HG03442 (cell line): ENCODE measurements around the gene LRRC3.

Experiments used
- ATAC-seq: cut with Tn5 transposase; IDR thresholded peaks from one replicate; pipeline ENCODE4 v1.9.1; 2021; ENCODE audit warnings: mild to moderate bottlenecking, moderate library complexity; ENCODE audit not compliant: unreplicated experiment

Gene LRRC3

GRCh38 chr21:44456214-44456914, 1.1 kb downstream of the LRRC3 start:
- no peak for ATAC-seq

DNA sequence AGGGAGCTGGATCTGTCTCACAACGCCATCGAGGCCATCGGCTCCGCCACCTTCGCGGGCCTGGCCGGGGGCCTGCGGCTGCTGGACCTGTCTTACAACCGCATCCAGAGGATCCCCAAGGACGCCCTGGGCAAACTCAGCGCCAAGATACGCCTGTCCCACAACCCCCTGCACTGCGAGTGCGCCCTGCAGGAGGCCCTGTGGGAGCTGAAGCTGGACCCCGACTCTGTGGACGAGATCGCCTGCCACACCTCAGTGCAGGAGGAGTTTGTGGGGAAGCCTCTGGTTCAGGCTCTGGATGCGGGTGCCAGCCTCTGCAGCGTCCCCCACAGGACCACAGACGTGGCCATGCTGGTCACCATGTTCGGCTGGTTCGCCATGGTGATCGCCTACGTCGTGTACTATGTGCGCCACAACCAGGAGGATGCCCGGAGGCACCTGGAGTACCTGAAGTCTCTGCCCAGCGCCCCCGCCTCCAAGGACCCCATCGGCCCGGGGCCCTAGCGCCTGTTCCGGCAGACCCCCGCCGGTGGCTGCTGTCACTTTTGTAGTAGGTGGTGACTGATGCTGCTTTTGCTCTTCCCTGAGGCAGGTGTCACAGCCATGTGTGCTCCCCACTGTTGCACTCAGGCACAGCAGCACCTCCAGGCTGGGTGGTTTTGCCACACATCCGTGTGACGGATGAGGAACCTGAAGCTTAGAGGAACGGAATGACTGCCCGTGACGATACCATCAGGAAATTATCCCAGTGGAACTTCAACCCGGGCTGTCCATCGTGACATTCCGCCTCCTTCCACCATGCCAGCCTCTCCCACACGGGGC, 1.8 kb downstream of the LRRC3 start:
- ATAC-seq: no peak

- ATAC-seq: no peak
Measured at GRCh38 chr21:44458971-44459711, 3.8 kb downstream of the LRRC3 start.

DNA sequence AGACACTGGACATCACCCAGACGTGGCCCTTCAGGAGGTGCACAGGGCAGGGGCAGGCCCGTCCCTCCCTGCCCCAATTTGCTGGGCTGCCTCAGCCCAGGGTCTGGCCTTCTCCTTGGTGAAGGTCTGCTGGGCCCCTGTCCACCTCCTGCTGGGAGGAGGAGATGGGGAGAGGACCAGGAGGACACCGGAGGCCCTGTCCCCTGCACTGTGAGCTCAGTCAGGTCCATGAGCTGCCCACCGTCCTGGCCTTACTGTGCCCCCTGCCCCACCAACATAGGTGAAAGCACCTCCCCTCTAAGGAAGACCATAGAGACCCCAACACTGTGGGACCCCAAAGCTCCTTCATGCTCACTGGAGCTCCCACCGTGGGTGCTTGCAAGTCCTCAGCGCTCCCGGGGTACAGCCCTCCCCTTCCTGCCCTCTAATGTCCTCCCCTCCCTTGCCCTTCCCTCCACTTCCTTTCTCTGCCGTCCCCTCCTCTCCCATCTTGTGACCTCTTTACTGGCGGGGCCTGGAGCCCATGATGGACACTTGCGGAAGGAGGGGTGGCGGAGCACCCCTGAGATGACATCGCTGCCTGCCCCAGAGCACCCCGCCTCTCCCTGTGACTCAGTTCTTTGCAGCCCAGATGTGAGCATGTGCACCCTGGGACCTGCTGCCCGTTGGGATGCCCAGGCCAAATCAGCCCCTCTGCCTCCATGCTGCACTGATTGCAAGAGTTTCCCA, 4.6 kb downstream of the LRRC3 start:
- ATAC-seq: no peak

DNA sequence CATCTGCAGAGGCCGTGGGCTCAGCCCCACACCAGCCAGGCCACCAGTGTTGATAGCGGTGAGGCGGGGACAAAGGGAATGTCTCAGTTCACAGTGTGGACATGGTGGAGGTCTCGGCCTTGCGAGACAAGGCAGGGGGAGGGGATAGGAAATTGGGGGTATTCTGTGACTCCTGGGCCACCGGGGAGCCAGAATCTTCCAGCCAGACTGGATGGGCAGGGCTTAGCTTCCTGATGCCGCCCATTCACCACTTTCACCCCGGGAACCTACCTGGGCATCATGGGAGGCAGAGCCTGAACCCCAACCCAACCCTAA, 5.1 kb downstream of the LRRC3 start:
- no peak for ATAC-seq

GRCh38 chr21:44461005-44461404, 5.7 kb downstream of the LRRC3 start:
- no peak for ATAC-seq

DNA sequence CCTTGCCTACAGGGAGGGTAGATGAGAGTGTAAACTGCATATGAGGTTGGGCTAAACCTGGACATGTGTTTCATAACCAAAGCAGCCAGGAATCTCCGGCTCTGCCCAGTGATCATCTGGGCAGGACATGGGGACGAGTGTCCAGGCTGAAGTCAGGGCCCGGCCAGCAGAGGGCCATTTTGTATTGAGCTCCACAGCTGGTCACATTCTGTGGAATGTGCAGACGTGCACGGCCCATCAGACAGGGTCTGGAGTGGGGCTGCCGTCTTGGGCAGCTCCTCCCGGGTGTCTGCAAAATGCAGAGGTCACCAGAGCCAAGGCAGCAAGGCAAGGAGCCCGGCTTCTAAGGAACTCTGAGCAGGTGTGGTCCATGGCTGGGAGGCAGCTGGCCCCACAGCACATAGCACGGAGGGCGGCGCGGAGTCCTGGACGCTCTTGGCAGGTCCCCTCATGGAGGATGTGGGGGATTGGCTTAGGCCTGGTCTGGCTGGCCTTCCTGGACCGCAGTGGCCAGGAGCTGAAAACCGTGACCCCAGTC, 6.2 kb downstream of the LRRC3 start:
- no peak for ATAC-seq

- ATAC-seq: no peak
Measured at GRCh38 chr21:44462086-44462833, 7.0 kb downstream of the LRRC3 start.

DNA sequence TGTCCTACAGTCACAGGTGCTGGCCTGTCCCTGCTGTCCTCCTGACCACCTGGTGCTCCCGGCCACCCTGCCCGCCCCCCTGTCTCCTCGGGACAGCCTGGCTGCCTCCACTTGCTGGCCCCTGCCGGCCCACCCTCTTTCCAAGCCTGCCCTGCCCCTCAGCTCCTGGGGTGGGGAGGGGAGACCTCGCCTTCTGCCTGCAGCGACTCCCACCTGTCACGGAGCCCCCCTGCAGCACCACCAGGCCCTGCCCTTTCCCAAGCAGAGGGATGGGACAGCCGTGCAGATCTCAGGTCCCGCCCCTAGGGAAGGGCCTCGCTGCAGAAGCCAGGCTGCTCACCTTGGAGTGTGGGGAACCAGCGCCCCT, 7.5 kb downstream of the LRRC3 start:
- no peak for ATAC-seq

- ATAC-seq: no peak
Measured at GRCh38 chr21:44463724-44464123, 8.4 kb downstream of the LRRC3 start.

GRCh38 chr21:44464351-44464750, 9.0 kb downstream of the LRRC3 start:
- ATAC-seq: no peak

GRCh38 chr21:44466351-44466954, 11.1 kb downstream of the LRRC3 start:
- ATAC-seq: no peak

DNA sequence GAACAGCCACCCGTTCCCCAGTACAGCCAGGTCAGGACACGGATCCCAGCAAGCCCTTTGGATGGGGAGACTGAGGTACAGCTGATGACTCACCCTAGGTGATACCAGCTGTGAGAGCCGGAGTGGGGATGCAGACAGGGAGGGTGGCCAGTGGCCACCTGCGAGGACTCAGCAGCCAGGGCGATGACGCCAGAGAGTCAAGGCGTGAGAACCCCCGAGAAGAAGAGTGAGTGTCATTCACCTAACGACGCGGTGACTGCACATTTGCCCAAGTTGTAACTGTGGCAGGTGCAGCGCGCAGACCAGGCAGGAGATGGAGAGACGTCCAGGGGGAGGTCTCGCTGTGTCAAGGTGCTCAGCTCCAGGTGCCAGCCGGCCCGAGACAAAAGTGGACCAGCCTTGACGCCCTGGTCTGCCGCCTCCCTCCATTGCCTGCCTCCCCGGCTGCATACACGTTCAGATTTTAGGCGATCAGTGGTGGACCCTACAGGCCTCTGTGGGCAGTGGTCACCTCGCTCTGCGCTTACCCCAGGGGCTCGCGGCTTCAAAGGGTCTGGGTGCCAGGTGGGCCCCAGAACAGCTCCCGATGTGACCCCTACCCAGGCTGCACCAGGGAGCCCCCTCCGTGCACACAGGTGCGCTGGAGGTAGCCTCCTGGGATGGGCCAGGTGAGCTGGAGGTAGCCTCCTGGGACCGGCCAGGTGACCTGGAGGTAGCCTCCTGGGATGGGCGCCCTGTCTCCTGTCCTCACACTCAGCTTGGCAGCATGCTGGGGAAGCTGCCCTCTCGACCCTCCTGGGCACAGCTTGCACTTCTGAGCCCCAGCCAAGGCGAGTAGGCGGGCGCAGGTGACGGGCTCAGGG, 11.9 kb downstream of the LRRC3 start:
- no peak for ATAC-seq

- no peak for ATAC-seq
Measured at GRCh38 chr21:44467859-44468195, 12.5 kb downstream of the LRRC3 start.

- no peak for ATAC-seq
Measured at GRCh38 chr21:44471341-44471740, 16.0 kb downstream of the LRRC3 start.

- no peak for ATAC-seq
Measured at GRCh38 chr21:44471996-44472395, 16.7 kb downstream of the LRRC3 start.

DNA sequence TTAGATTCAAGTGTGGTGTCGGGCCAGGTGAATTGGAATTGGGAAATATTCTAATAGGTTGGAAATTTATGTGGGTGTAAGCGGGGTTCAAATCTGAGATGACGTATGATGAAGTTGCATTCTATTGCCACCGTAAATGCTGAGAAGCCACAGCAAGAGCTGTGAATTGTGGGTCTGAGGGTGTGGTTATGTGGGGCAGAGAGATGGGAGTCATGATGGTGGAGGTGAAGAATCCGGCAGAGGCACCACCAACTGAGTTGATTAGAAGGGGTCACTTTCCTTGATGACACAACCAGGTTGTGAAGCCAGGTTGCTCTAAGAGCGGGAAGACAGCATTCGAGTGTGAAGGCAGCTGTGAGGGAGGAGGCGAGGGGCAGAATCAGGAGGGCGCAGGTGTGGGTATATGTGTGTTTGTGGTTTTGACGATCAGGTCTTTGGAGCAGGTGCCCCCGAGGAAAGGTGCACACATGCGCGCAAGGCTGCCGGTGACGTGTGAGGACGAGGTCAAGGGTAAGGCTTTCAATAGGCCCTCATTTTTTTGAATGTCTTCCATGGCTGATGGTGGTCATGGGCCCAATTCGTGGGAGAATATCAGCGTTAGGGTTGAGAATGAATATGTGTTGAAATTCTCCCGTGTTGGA, 18.7 kb downstream of the LRRC3 start:
- no peak for ATAC-seq

GRCh38 chr21:44475266-44475845, 20.0 kb downstream of the LRRC3 start:
- no peak for ATAC-seq
